NCI-H1105 treated with DMSO at 0.1 percent for 48 hours (cell line): Measurements from ENCODE around the gene DOCK3.
"Not testable (repeated sequence)": the region's sequence is repeated elsewhere in the genome, so short reads cannot be mapped to it uniquely, and the experiment has no call there.

Experiments used
- DNase-seq: peaks from one replicate; lab custom pipeline; 2025; lab: John Stamatoyannopoulos, UW

Gene DOCK3

DNA sequence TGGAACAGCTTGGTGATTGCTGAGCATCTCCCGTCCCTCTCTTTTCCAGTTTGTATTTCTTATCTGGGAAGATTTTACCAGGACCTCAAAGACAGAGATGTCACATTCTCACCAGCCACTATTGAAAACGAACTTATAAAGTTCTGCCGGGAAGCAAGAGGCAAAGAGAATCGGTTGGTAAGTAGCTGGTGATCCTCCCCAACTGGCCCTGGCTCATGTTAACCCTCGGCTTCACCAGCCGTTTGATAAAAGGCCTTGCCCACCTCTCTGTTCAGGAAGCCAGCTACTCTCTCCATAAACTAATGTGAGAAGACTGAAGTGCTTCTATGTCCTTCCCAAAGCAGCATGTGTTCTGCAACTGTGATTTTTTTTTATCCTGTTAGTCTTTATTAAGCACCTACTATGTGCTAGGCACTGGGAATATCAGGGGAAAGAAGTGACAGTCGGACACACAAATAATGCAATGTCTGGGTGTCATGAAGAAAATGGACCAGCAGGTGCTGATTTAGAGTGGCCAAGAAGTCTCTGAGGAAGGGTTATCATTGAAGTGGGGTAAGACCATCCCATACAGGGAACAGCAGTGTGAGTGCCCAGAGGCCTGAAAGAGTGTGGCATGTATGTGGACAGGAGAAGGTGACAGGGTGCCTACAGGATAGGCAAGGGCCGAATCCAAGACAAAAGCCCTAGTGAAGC, 711.6 kb downstream of the DOCK3 start:
- DNase-seq, result no peak

DNA sequence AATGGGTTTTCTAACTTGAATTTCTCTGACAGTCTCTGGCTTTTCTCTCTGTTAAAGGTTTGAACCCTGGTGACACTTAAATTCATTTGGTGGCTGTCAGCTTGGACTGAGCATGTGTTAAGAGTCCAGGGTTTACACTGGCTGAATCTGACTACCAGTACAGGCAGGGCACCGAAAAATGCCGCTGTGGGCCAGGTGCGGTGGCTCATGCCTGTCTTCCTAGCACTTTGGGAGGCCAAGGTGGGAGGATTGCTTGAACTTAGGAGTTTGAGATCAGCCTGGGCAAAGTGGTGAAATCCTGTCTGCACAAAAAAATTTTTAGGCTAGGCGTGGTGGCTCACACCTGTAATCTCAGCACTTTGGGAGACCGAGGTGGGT, 712.1 kb downstream of the DOCK3 start:
- DNase-seq, result no peak

DNA sequence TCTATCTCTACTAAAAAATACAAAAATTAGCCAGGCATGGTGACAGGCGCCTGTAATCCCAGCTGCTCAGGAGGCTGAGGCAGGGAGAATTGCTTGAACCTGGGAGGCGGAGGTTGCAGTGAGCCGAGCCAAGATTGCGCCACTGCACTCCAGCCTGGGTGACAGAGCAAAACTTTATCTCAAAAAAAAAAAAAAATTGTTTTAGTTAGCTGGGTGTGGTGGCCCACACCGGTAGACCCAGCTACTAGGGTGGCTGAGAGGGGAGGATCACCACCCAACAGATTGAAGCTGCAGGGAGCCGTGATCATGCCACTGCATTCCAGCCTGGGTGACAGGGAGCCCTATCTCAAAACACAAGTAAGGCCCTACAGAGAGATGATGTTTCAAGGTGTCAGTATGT, 712.6 kb downstream of the DOCK3 start:
- DNase-seq, result not testable (repeated sequence)

DNA sequence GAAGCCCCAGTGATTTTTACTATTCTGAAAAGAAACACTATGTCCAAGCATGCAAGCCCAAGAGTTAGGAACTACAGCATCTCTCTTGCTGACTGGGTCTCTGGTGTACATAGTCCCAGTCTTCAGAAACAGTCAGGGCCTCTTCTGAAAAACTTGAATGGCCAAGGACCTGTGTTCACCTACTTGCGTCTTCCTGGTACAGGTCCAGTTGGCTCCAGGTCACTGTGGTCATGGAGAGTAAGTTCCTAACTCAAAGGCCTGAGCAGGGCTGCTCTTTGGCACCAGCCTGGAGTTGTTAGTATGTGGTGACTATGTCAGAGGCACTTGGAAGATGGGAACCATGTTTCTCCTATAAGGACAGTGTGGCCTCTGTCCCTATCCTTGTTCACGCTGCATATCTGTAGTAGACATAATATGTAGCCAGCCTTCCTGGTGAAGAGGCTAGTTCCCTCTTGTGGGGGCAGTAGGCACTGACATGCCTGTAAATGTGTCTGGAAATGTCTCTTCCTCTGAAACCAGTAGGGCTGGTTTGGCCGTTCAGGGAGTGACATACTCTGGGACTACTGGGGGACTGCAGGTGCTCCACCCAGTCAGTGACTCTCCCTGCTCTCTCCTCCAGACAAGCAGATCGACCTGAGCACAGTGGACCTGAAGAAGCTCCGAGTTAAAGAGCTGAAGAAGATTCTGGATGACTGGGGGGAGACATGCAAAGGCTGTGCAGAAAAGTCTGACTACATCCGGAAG, 713.7 kb downstream of the DOCK3 start:
- no peak for DNase-seq

DNA sequence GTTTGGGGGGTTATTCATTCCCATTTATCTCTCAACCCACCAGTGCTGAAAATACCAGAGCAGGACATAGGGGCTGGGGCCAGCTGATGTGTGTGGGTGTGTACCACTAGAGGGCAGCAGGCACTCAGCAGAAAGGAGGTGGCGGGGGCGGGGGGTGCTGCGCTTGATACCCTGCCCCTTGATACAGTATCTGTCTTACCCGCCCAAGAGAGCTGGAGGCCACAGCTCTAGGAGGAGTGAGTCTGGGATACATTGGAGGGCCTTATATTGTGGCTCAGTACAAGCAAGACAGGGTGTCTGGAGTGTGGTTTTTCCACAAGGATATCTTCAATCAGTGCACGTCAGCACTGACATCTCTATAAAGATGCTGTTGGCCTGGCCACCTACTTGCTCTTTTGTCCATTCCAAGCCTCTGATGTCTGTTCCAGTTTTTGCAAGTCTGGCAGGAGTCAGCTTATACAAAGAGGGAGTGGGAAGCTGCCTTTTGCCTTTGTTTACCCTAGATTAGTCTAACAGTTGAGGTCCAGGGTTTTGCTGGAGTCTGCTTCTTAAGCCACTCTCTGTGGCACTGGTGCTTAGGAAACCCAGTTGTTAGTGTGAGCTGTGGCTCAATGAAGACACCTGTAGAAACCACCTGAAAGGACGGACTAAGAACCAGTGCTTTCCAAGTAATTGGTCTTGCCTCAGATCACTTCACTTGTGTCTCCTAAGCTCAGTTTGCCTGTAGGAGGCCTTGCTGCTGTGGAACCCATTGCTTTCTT, 714.9 kb downstream of the DOCK3 start:
- peak; percentile 27 for DNase-seq

- no peak for DNase-seq
These were observed 715.7 kb downstream of the DOCK3 start for GRCh38 chr3:51390246-51391074.

DNA sequence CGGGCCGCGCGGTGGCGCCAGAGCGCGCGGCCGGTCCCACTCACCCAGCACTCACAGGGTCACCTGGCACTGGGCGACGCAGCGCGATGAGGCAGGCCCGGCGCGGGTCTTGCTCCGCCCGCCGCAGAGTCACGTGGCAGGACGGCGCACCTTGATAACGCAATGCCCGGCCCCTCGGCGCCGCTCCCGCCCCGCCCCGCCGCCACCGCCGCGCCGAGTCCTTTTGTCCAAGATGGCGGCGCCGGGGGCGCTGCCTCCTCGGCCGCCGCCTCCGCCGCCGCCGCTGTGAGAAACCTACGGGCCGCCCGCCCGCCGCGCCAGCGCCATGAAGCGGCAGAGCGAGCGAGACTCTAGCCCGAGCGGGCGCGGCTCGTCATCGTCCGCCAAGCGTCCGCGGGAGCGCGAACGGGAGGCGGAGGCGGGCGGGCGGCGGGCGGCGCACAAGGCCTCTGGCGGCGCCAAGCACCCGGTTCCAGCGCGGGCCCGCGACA, 716.4 kb downstream of the DOCK3 start, which contains the start of gene RBM15B:
Gene RBM15B (plus strand): TSS at position 211 of the 491 bp plus-strand sequence. CDS start 115 bp downstream, at position 326.
- DNase-seq, result peak; percentile 86

DNA sequence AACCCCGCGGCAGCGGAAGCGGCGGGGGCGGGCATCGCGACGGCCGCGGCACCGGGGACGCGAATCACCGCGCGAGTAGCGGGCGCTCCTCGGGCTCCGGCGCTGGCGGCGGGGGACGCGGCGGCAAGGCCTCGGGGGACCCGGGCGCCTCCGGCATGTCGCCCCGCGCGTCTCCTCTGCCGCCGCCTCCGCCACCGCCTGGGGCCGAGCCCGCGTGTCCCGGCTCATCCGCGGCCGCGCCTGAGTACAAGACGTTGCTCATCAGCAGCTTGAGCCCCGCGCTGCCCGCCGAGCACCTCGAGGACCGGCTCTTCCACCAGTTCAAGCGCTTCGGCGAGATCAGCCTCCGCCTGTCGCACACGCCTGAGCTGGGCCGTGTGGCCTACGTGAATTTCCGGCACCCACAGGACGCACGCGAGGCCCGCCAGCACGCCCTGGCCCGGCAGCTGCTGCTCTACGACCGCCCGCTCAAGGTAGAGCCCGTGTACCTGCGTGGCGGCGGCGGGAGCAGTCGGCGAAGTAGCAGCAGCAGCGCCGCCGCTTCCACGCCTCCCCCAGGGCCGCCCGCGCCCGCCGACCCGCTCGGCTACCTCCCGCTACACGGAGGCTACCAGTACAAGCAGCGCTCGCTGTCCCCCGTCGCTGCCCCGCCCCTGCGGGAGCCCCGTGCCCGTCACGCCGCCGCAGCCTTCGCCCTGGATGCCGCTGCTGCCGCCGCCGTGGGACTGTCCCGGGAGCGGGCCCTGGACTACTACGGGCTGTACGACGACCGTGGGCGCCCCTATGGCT, 717.0 kb downstream of the DOCK3 start:
- no peak for DNase-seq

- DNase-seq, result no peak
These were observed 717.8 kb downstream of the DOCK3 start for GRCh38 chr3:51392355-51393133.

GRCh38 chr3:51393134-51393495, 718.4 kb downstream of the DOCK3 start:
- DNase-seq, result no peak

DNA sequence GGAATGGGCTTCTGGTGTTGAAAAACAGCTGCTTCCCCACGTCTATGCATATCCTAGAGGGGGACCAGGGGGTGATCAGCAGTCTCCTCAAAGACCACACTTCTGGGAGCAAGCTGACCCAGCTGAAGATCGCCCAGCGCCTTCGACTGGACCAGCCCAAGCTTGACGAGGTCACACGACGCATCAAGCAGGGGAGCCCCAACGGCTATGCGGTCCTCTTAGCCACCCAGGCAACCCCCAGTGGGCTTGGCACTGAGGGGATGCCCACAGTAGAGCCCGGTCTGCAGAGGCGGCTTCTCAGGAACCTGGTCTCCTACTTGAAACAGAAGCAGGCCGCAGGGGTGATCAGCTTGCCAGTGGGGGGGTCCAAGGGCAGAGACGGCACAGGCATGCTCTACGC, 718.8 kb downstream of the DOCK3 start:
- DNase-seq, result no peak

DNA sequence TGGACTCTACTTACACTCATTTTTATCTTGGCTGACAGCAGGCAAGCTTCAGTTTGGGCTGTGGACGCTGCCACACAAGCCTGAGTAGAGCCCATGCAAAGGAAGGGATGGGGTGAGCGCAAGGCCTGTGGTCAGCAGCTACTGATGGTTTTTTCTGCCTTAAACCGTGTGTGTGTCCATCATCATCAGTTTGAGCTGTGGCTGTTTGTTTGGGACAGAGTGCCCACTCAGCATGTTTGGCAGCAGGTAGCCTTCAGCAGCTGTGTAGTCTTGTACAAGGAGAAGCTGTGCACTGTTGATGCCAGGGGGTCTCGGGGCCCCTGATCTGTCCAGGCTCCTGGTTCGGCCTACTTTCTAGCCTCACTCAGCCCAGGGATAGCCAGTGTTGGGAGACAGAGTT, 719.8 kb downstream of the DOCK3 start:
- no peak for DNase-seq

GRCh38 chr3:51395493-51396213, 720.9 kb downstream of the DOCK3 start:
- no peak for DNase-seq

GRCh38 chr3:51396401-51396800, 721.7 kb downstream of the DOCK3 start:
- no peak for DNase-seq

DNA sequence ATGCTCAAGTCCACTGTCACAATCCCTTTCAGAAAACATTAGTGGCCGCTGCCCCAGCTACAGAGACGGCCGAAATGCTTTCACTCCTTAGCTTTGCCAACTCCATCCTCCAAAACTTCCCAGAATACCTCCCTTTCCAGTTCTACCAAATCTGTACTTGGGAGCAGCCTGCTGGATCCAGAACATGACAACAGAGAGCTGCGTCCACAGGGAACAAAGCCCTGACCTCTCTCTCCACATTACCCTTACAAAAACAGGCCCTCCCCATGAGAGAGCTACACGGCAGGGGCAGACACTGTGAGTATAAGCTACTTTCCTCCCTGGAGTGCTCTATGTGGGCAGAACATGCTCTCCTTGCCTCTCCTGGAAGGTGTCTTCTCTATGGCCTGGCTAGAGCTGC, 722.7 kb downstream of the DOCK3 start:
- no peak for DNase-seq

GRCh38 chr3:51398595-51399310, 724.0 kb downstream of the DOCK3 start:
- DNase-seq, result no peak

- no peak for DNase-seq
These were observed 725.4 kb downstream of the DOCK3 start for GRCh38 chr3:51400166-51400565.

DNA sequence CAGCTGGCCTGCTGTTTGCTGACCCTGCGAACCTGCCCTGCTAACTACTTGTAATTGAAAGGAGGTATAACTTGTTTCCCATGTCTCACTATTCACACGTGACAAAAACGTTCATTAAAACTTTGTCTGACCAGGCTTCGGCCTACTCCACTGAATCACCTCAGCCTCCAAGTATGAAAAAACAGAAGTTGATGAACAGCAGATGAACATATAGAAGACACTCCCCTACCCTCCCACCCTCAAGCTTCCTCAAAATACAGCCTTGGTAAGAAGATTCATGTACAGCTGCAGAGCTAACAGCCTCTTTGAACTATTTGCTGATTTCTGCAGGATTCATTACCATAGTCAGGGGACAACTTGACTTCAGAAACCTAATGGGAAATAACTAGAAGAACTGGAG, 727.0 kb downstream of the DOCK3 start:
- no peak for DNase-seq

GRCh38 chr3:51403675-51404074, 728.9 kb downstream of the DOCK3 start:
- no peak for DNase-seq
